GM18861 (cell line): ENCODE data around the gene ANKRD39.
"Not testable (repeated sequence)": the region's sequence is repeated elsewhere in the genome, so short reads cannot be mapped to it uniquely, and the experiment has no call there.

Experiments used
- ATAC-seq: cut with Tn5 transposase; IDR thresholded peaks from one replicate; pipeline ENCODE4 v1.9.1; 2021; ENCODE audit not compliant: unreplicated experiment

ANKRD39 gene

DNA sequence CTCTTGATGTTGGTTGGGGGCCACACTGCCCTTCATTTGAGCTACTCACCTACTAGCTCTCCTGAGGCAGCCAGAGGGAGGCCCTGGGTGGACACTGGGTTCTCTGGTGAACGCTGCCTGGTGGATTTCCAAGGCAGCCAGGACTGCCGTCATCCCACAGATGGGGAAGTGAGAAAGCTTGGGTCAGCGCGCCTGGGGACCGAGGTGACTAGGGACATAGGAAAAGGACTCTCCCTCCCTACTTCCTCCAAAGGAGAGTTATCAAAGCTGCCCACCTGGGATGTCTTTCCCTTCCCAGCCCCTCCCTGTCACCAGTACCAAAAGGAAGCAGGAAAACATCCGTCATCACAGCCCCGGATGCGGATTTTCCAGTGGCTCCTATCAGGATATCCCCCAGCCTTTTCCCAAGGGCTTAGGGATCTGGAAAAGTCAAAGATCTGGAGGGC, 15.9 kb upstream of the ANKRD39 start:
- ATAC-seq, result no peak

DNA sequence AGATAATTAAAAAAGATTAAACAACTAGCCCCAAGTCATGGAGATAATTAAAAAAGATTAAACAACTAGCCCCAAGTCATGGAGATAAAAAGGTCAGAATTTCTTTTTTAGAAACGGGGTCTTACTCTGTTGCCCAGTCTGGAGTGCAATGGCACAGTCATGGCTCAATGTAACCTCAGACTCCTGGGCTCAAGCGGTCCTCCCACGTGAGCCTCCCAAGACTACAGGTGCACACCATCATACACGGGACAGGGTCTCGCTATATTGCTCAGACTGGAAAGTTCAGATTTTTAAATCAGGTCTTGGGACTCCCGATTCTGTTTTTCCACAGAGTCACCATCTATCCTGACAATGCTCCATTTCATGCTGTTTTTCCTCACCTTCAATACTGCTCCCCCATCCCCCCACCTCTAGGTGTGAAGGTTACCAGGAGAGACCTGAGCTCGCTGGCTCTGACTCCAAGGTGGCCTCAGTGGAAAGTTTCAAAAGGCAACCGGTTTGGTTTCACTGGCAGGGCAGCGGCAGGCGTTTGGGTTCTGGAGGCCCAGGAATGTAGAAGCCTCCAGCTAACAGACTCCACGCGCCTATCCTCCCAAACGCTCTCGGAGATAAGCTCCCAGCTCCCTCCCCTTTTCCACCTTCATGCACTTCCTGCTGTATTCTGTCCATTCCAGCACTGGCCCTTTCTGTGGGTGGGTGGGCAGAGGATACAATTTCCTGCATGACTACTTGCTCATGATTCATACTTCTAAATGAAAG, 15.0 kb upstream of the ANKRD39 start:
- ATAC-seq, result no peak

GRCh38 chr2:96870626-96871255, 12.9 kb upstream of the ANKRD39 start:
- no peak for ATAC-seq

DNA sequence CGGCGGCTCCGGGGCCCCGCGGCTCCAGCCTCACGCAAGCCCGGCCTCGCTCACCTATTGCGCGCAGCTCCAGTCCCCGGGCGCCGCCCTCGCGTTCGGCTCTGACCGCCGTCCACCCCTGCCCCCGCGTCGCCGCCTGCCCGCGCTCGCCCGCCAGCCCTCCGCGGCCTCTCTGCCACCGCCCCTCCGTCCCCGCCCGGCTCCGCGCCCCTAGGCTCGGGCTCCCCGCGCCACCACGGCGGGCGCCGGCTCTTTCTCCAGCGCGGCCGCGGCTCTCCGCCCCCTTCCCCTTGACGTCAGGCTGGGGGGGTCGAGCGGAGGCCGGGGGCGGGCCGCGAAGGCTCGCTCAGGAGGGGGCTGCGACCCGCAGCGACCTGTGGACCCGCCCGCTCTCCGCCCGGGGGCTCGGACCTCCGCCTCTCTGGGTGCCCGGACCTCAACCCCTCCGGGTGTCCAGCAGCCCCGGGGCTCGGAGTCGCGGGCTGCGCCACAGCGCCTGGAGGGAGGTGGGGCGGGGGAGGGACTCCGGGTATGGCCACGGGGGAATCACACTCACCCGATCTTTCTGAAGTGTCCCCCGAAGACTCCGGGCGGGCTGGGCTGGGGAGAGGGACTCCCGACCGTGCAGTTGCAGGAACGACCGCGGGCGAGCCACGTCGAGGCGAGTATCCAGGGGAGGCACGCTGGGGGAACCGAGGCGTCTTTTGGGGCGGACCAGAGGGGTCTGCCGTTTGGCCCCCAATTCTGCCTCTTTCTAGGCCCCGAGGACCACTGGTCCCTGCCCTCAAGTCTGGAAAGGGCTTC, 12.2 kb upstream of the ANKRD39 start, which contains the start of gene SEMA4C:
SEMA4C (minus strand) TSS at position 259 of the 804 bp plus-strand sequence. CDS start 2,194 bp downstream, outside the sequence.
- no peak for ATAC-seq

DNA sequence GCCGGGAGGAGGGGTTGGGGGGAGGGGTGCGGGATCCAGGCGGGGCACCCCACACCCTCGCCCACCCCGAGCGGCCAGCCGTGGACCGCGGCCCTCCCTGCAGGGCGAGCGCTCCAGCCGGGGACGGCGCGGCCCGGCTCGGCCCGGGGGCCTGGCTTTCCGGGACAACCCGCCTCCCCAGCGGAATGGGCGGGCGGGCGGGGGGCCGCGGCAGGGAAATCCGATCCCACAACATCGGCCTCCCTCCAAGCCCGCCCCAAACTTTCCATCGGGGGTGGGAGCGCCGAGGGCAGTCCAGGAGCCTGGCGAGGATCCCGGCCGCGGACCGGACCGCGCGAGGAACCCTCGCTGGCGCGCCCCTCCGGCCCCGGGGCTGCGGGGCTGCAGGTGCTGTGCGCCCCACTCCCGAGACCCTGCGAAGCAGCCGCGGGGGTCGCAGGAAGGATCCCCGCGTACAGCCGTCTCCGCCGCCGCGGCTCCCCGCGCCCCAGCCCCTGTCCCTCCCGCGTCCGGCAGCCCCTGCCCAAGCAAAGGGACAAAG, 11.5 kb upstream of the ANKRD39 start:
- no peak for ATAC-seq

GRCh38 chr2:96868555-96869280, 10.9 kb upstream of the ANKRD39 start:
- no peak for ATAC-seq

DNA sequence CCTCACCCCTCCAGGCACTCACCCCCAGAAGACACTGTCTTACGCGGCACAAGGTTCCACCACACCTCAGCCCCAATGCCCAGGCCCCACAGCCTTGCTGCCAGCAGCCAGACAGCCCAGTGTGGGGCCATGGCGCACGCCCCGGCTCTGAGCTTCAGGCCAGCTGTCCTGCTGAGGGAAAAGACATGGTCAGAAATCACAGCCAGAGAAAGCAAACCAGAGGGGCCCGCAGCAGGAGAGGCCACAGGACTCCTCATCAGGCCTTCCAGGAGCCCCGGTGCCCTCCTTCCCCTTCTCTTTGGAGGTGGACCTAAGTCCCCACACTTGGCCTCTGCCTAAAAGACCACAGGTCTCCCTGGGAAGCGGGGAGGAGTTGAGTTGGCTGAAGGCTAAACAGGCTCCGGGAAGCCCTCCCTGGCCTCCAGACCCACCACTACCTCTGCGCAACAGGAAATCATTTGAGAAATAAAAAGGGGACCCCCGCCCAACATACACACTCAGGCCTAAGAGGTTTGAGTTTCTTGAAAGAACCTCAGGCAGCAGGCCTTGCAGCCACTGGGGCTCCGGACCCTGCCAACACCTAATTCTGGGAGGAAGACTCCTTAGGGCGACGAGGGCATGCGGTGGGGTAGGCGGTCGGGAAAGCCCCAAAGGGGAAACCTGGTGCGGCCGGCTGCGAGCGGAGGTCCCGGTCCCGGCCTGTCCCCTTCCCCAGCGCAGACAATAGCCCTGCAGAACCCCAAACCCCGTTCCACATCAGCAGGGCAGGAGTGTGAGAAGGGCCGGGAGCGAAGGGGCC, 10.1 kb upstream of the ANKRD39 start:
- ATAC-seq, result no peak

DNA sequence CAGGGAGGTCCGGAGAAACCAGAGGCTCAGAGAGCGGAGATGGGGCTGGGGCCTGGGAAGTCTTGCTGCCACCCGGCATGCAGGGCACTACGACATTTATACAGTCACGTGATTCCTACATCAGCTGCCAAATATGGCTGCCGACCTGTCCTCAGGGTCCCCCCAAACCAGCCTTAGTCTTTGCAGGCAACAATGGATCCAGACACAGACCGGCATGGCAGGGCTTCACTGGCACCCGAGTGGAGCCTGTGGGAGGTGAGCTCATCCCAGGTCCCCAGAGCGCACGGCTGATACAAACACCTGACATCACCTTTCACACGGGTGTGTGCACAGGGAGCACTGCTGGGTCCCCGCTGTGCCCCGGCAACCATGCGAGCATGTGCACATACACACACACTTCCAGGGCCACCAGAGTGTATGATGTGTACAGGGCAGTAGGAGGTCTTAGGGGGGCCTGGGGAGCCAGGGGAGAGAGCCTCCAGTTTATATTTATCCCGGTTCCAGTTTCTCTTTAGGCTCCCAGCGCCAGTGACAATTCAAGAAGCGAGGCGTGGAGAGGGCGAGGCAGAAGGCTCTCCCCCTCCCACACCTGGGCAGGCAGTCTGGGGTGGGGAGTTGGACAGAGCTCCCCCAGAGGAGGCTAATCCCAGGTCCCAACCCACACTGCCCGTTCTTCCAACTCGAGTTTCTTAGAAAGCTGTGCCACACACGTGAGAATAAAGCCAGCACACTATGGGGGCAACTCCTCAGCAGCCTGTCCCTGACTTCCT, 9.4 kb upstream of the ANKRD39 start:
- ATAC-seq, result no peak

DNA sequence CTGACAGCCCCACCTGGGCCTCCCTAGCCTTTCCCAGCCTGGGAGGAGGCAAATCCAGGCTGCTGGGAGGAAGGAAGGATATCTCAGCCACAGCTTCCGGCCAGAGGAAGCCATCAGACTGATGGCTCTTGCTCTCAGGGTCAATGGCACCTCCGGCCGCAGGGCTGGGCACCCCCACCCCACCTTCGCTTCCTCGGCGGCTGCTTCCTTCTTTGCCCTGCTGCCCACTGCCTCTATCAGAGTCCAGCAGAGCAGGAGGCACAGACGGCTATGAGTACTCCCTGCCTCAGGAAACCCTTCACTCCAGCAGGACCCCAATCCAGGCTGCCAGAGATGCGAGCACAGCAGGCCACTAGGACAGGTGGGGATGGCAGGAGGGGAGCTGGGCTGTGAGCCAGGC, 8.8 kb upstream of the ANKRD39 start:
- no peak for ATAC-seq

- ATAC-seq, result no peak
These were observed 8.3 kb upstream of the ANKRD39 start for GRCh38 chr2:96866149-96866548.

GRCh38 chr2:96865654-96866053, 7.8 kb upstream of the ANKRD39 start:
- no peak for ATAC-seq

DNA sequence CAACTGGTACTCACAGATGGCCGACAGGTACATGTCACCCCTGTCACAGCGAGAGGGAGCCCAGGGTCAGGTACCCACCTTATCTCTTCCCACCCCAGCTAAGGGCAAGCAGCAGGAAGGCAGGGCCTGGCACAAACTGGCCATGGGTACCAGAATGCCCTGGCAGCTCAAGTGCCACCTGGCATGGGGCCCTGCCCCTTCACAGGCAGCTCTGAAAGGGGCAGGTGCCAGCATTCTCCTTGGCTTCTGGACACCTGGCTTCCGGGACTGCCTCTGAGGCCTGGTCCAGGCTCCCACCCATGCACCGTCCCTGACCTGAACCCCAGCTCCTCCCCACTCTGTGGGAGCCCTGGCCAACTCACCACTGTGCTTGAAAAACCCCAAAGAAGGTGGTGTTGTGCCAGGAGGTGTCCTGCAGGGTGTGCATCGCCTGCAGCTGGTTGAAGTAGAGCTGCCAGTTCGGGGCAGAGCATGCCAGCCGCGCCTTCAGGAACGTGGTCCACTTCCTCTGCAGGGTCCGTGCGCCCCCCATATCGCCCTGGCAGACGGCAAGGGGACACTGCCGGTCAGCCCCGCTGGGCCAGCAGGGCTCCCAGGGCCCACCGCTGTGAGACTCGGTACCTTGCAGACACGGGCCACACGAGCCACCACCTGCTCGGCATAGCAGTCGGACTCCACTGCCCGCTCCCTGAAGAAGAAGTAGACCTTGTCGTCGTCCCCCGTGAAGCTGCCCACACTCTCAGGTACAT, 6.7 kb upstream of the ANKRD39 start:
- no peak for ATAC-seq

DNA sequence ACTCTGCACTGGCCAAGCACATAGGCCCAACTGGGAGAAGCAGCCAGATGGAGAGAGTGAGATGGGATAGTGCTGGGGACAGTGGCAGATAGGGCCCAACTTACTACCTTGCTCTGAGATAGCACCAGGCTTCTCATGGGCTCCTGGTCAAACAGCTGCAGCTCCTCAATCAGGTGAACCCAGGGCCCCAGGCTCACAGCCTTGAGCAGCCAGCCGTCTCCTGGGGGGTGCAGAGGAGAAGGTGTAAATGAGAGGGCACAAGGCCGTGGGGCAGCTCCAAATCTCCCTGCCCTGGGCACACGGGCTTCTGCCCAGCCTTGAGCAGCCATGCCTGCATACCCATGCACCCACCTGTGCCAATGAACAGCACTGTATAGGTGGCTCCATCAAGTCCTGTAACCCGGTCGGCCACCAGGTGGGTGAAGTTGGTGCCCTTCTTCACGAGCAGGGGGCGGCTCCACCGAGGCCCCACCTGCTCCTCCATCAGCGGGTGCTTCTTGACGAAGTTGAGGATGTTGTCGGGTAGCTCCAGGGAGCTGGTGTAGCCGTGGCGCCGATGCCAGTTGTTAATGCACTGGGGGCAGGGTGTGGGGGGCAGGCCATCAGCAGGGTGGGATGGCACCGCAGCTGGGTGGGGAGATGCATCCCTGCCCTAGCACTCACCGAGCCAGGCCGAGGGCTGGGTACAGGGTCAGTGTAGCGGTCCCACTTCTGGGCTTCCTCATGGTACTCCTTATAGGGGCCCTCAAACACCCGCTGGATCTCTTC, 5.9 kb upstream of the ANKRD39 start:
- no peak for ATAC-seq

- not testable (repeated sequence) for ATAC-seq
These were observed 5.2 kb upstream of the ANKRD39 start for GRCh38 chr2:96863056-96863455.

GRCh38 chr2:96861074-96861473, 3.3 kb upstream of the ANKRD39 start:
- no peak for ATAC-seq

GRCh38 chr2:96860065-96861029, 2.5 kb upstream of the ANKRD39 start:
- no peak for ATAC-seq

- no peak for ATAC-seq
These were observed 1.9 kb upstream of the ANKRD39 start for GRCh38 chr2:96859681-96860064.
